Right lobe of liver (tissue), 4 donors: ENCODE results near the gene TMEM132D.

Experiments used
- CTCF ChIP-seq, 4 donors: fragments of 200-600 bp in 3 of 4; fragments of 450-650 bp in 1 of 4; IDR thresholded peaks; one replicate each; pipeline versions ENCODE4 v1.5.1 to v1.8.0; 2016 to 2022; ENCODE audit warnings: antibody characterized with exemption in 4 of 4, mild to moderate bottlenecking in 2 of 4
- POLR2A ChIP-seq: fragments of 450-650 bp; IDR thresholded peaks from one replicate; pipeline ENCODE4 v1.6.1; 2017; ENCODE audit warnings: antibody characterized with exemption, mild to moderate bottlenecking
- donor health status: DM: no; HTN: no; CAD: no.
- donor health status: DM: no; HTN: no; CAD: no.
- donor health status: DM: no; HTN: yes; CAD: no.

- TF ChIP-seq CTCF (IDR thresholded peaks at IDR 0.05) (no peak), POLR2A (no peak)
These were observed 206.9 kb downstream of the TMEM132D start for GRCh38 chr12:129696926-129697325.
